Measurements from ENCODE around the gene IMPA2. TPM values are rescaled to one million over a fixed set of nuclear protein-coding genes. Genes with fewer than 3 reads are reported as not detected.

IMPA2 gene
- total RNA-seq (2022; extraction: Qiagen RNA extraction; ENCODE audit: low read depth) = 49.9 to 63.6 TPM (median 57.2 TPM) in 5 replicates

GRCh38 chr18:11981192-11981542, at the start of gene IMPA2:
TSS of gene IMPA2 (plus strand) at chr18:11981507. CDS start at chr18:11981670, 163 bp downstream.

Other genes with a start within 250 kb of the IMPA2 start
- gene CHMP1B, start 130.1 kb upstream of the IMPA2 start, total RNA-seq (2022; extraction: Qiagen RNA extraction; ENCODE audit: low read depth) = 42.8 to 53.3 TPM (median 43.5 TPM) in 5 replicates
- gene MPPE1, start 73.2 kb upstream of the IMPA2 start, total RNA-seq (2022; extraction: Qiagen RNA extraction; ENCODE audit: low read depth) = 15.9 to 19.4 TPM (median 18.8 TPM) in 5 replicates
- gene ANKRD62, start 112.3 kb downstream of the IMPA2 start, total RNA-seq (2022; extraction: Qiagen RNA extraction; ENCODE audit: low read depth) = not detected in 5 replicates